Effector CD4-positive, alpha-beta T cell (primary cell): ENCODE measurements around the gene PIN1.

Experiments used
- DNase-seq: peaks from one replicate; pipeline ENCODE4 v3.0.0-alpha.2; 2020

PIN1 gene

GRCh38 chr19:9891609-9892373 is 56.7 kb downstream of the PIN1 start:
- no peak for DNase-seq
